Memory B cell (primary cell): ENCODE results near the gene DIDO1.
A peak's percentile ranks its signal among the peaks of the same experiment; 100 is the strongest.

ENCODE experiments used
- ATAC-seq: fragments of 150-1000 bp; cut with Tn5 transposase; 2 replicates; pipeline ENCODE4 v1.10.0; 2021; ENCODE audit warnings: low read depth, mild to moderate bottlenecking, moderate library complexity
- DNase-seq, 2 donors: peaks; one replicate each; pipeline ENCODE4 v3.0.0; 2022; ENCODE audit warnings: low spot score in 2 of 2
- H3K27ac Mint-ChIP-seq: one replicate; pipeline ENCODE4 v1.8.0; 2022; ENCODE audit warnings: mild to moderate bottlenecking, moderate library complexity, mixed read lengths
- H3K27me3 Mint-ChIP-seq: one replicate; pipeline ENCODE4 v1.8.0; 2022; ENCODE audit warnings: mixed read lengths
- H3K36me3 Mint-ChIP-seq: one replicate; pipeline ENCODE4 v1.8.0; 2022; ENCODE audit warnings: mild to moderate bottlenecking, mixed read lengths
- H3K4me1 Mint-ChIP-seq: one replicate; pipeline ENCODE4 v1.8.0; 2022; ENCODE audit warnings: mixed read lengths
- H3K4me3 Mint-ChIP-seq: one replicate; pipeline ENCODE4 v1.8.0; 2022; ENCODE audit warnings: mild to moderate bottlenecking, moderate library complexity, mixed read lengths
- H3K9me3 Mint-ChIP-seq: one replicate; pipeline ENCODE4 v1.8.0; 2022; ENCODE audit warnings: mixed read lengths

DIDO1 gene

DNA sequence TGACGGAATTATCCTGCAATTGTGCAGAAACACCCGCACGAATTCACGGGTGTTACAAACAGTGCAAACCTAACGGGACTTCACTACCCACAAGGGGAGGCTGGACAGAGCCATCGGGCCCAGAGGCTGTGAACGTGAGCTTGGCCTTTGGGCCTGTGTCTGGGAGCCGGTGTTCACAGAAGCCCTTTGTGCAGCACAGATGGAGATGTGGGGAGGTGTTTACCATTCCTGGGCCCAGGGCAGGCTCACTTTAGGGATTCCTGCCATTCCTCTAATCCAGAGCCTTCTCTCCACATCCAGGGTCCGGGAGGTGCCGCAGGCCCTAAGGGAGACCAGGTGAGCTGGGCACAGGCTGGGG, 94.5 kb downstream of the DIDO1 start:
- Mint-ChIP-seq H3K27me3 (no peaks in the 10 kb centered on the region), H3K27ac (peak overlapping the region; percentile 35), H3K36me3 (no peaks in the 10 kb centered on the region), H3K9me3 (no peaks in the 10 kb centered on the region), H3K4me1 (peaks cover 18% of the 10 kb centered on the region), H3K4me3 (no peak overlapping the region)
- ATAC-seq (no peak), DNase-seq (no peak)

- DNase-seq (no peak), ATAC-seq (no peak)
- H3K27me3 Mint-ChIP-seq = no peaks in the 10 kb centered on the region
- peaks cover 18% of the 10 kb centered on the region for H3K4me1 Mint-ChIP-seq
- H3K27ac Mint-ChIP-seq = no peak overlapping the region
- H3K4me3 Mint-ChIP-seq = no peak overlapping the region
- H3K36me3 Mint-ChIP-seq = no peaks in the 10 kb centered on the region
- no peaks in the 10 kb centered on the region for H3K9me3 Mint-ChIP-seq
Measured at GRCh38 chr20:62831361-62831788, 94.9 kb downstream of the DIDO1 start.

- DNase-seq (no peak), ATAC-seq (no peak)
- Mint-ChIP-seq H3K27ac (no peak overlapping the region), H3K36me3 (no peaks in the 10 kb centered on the region), H3K4me3 (no peak overlapping the region), H3K27me3 (no peaks in the 10 kb centered on the region), H3K9me3 (no peaks in the 10 kb centered on the region), H3K4me1 (peaks cover 18% of the 10 kb centered on the region)
Measured at GRCh38 chr20:62830821-62831220, 95.5 kb downstream of the DIDO1 start.

DNA sequence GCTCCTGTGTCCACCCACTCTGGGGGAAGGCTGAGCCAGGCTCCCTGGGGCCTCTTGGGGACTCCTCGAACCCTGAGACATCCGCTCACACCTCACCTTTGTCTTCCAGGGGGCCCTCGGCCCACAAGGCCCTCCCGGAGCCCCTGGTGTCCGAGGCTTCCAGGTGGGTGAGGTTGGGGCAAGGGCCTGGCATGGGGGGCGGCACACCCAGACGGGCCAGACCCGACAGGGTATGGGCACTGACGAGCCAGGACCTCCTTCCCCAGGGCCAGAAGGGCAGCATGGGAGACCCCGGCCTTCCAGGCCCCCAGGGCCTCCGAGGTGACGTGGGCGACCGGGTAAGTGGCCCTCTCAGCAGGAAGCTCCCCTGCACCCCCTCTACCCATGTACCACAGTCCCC, 96.1 kb downstream of the DIDO1 start:
- ATAC-seq (no peak), DNase-seq (no peak)
- H3K27me3 Mint-ChIP-seq = no peaks in the 10 kb centered on the region
- peaks cover 16% of the 10 kb centered on the region for H3K4me1 Mint-ChIP-seq
- H3K4me3 Mint-ChIP-seq = no peak overlapping the region
- H3K27ac Mint-ChIP-seq = no peak overlapping the region
- no peaks in the 10 kb centered on the region for H3K9me3 Mint-ChIP-seq
- H3K36me3 Mint-ChIP-seq = no peaks in the 10 kb centered on the region

GRCh38 chr20:62829231-62830230, 96.8 kb downstream of the DIDO1 start:
- no peak overlapping the region for H3K4me3 Mint-ChIP-seq
- no peak for ATAC-seq
- no peak for DNase-seq
- H3K27ac Mint-ChIP-seq = no peak overlapping the region
- no peaks in the 10 kb centered on the region for H3K27me3 Mint-ChIP-seq
- peaks cover 18% of the 10 kb centered on the region for H3K4me1 Mint-ChIP-seq
- H3K36me3 Mint-ChIP-seq = no peaks in the 10 kb centered on the region
- no peaks in the 10 kb centered on the region for H3K9me3 Mint-ChIP-seq

DNA sequence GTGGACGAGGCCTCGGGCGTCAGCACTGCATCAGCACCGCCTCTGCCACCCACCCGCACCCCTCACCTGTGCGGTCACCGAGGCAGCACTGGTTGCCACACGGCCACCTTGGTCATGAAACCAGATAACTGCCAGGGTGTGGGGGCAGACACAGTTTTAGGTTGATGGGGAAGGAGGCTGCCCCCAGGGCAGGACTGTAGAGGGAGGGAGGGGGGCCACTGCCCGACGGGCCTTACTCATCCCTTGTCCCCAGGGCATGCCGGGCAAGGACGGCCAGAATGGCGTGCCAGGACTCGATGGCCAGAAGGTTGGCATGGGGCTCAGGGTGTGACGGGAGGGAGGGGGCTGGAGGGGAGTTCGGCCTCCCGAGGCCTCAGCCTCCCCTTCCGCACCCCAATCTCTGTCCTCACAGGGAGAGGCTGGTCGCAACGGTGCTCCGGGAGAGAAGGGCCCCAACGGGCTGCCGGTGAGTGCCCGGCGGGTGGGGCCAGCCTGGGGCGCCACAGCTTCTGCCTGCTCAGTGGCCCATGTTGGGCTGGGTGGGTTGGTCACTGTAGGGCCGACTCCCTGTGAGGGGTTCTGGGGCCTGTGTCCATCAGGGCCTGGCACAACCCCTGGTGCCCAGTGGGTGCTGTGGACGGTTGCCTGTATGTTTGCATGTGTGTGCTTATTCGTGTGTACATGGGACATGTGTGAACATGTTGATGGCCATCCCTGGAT, 97.6 kb downstream of the DIDO1 start:
- ATAC-seq = no peak
- no peak overlapping the region for H3K4me3 Mint-ChIP-seq
- no peak overlapping the region for H3K27ac Mint-ChIP-seq
- no peaks in the 10 kb centered on the region for H3K36me3 Mint-ChIP-seq
- no peaks in the 10 kb centered on the region for H3K9me3 Mint-ChIP-seq
- peaks cover 18% of the 10 kb centered on the region for H3K4me1 Mint-ChIP-seq
- H3K27me3 Mint-ChIP-seq = no peaks in the 10 kb centered on the region
- no peak for DNase-seq

DNA sequence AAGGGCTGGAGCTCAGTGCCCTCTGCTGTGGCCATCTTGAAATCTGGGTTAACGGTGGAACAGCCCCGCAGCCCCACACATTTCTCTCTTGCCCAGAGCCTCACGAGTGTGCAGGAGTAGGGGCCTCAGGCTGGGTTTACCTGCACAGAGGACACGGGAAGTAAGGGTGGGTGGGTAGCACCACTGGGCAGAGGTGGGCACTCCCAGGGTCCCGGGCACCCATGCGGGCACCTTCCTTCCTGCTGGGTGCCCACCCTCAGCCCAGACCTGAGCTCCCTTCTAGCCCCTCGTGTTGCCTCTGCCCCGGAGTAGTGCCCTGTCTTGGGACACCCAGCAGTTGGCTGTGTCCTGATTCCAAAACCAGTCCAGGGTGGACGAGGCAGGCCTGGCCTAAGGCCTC, 98.3 kb downstream of the DIDO1 start:
- DNase-seq (no peak), ATAC-seq (no peak)
- no peak overlapping the region for H3K27ac Mint-ChIP-seq
- H3K27me3 Mint-ChIP-seq = no peaks in the 10 kb centered on the region
- no peaks in the 10 kb centered on the region for H3K9me3 Mint-ChIP-seq
- H3K4me3 Mint-ChIP-seq = no peak overlapping the region
- H3K4me1 Mint-ChIP-seq = peaks cover 17% of the 10 kb centered on the region
- no peaks in the 10 kb centered on the region for H3K36me3 Mint-ChIP-seq
